Naive thymus-derived CD4-positive, alpha-beta T cell (primary cell): ENCODE data around the gene ANKRD30B. TPM values are rescaled to one million over a fixed set of nuclear protein-coding genes. Genes with fewer than 3 reads are reported as not detected.
"Not testable (repeated sequence)": the region's sequence is repeated elsewhere in the genome, so short reads cannot be mapped to it uniquely, and the experiment has no call there.

ENCODE experiments used
- ATAC-seq: fragments of 150-1000 bp; cut with Tn5 transposase; 2 replicates; pipeline ENCODE4 v1.10.0; 2021; ENCODE audit warnings: mild to moderate bottlenecking, moderate library complexity
- CTCF ChIA-PET: fragments of 350-600 bp; sonication (Branson Sonifier 250); formaldehyde crosslinking; loops from one replicate; lab custom pipeline; 2021; ENCODE audit warnings: antibody characterized with exemption; lab: Charles Lee
- POLR2A ChIA-PET: fragments of 350-600 bp; sonication (Branson Sonifier 250); formaldehyde crosslinking; loops from one replicate; lab custom pipeline; 2021; ENCODE audit warnings: antibody characterized with exemption, inconsistent platforms; lab: Charles Lee
- DNase-seq, 9 donors: peaks; one replicate each; pipeline versions ENCODE4 v3.0.0 to v3.0.0-alpha.2; 2020 to 2022; ENCODE audit warnings: mixed read lengths in 1 of 9
- H3K27ac ChIP-seq: one replicate; pipeline ENCODE4 v1.7.0; 2013; ENCODE audit warnings: mild to moderate bottlenecking, low read depth, low read length, moderate library complexity
- H3K27me3 ChIP-seq, 2 donors: one replicate each; pipeline ENCODE4 v1.7.0; 2013; ENCODE audit warnings: low read length in 2 of 2, mild to moderate bottlenecking in 2 of 2, moderate library complexity in 2 of 2; ENCODE audit not compliant: control insufficient read depth in 2 of 2, insufficient read depth in 2 of 2
- H3K36me3 ChIP-seq, 3 experiments: 1 replicate in 2 of 3; 2 replicates in 1 of 3; pipeline ENCODE4 v1.7.0; 2013; ENCODE audit warnings: low read length in 3 of 3, mild to moderate bottlenecking in 3 of 3, moderate library complexity in 1 of 3; ENCODE audit not compliant: insufficient read depth in 3 of 3, control insufficient read depth in 2 of 3
- H3K4me1 ChIP-seq, 2 donors: one replicate each; pipeline ENCODE4 v1.7.0; 2013; ENCODE audit warnings: low read length in 2 of 2, mild to moderate bottlenecking in 2 of 2, moderate library complexity in 1 of 2; ENCODE audit not compliant: control insufficient read depth in 2 of 2, insufficient read depth in 2 of 2
- H3K4me3 ChIP-seq: 2 replicates; pipeline ENCODE4 v1.7.0; 2013; ENCODE audit warnings: mild to moderate bottlenecking, low read length
- H3K9me3 ChIP-seq, 3 experiments: 1 replicate in 2 of 3; 2 replicates in 1 of 3; pipeline ENCODE4 v1.7.0; 2013; ENCODE audit warnings: low read length in 3 of 3; ENCODE audit not compliant: control insufficient read depth in 2 of 3
- H3K27ac Mint-ChIP-seq, 9 donors: one replicate each; pipeline ENCODE4 v1.8.0; 2020 to 2022; ENCODE audit warnings: mixed read lengths in 9 of 9, mild to moderate bottlenecking in 8 of 9, moderate library complexity in 5 of 9, inconsistent platforms in 2 of 9
- H3K27me3 Mint-ChIP-seq, 5 donors: one replicate each; pipeline ENCODE4 v1.8.0; 2021 to 2022; ENCODE audit warnings: mixed read lengths in 5 of 5, mild to moderate bottlenecking in 1 of 5
- H3K36me3 Mint-ChIP-seq, 5 donors: one replicate each; pipeline ENCODE4 v1.8.0; 2020 to 2022; ENCODE audit warnings: mixed read lengths in 5 of 5, mild to moderate bottlenecking in 3 of 5, inconsistent platforms in 1 of 5
- H3K4me1 Mint-ChIP-seq, 7 donors: one replicate each; pipeline ENCODE4 v1.8.0; 2020 to 2022; ENCODE audit warnings: mixed read lengths in 7 of 7, mild to moderate bottlenecking in 3 of 7, inconsistent platforms in 1 of 7
- H3K4me3 Mint-ChIP-seq, 10 donors: one replicate each; pipeline ENCODE4 v1.8.0; 2020 to 2022; ENCODE audit warnings: mild to moderate bottlenecking in 10 of 10, mixed read lengths in 10 of 10, moderate library complexity in 6 of 10, inconsistent platforms in 2 of 10
- H3K9me3 Mint-ChIP-seq, 11 donors: one replicate each; pipeline ENCODE4 v1.8.0; 2020 to 2022; ENCODE audit warnings: mixed read lengths in 11 of 11, mild to moderate bottlenecking in 4 of 11, inconsistent platforms in 1 of 11, moderate library complexity in 1 of 11
- intact Hi-C, 2 donors: fragments of 100-400 bp; cut with micrococcal nuclease; formaldehyde crosslinking; loops; one replicate each; pipeline ENCODE4 v1.15.1; 2023
- microRNA-seq: library from miRNA; unstranded; fragments of <30 nt; microRNA quantifications from one replicate; pipeline ENCODE4 v1.2.0, GENCODE V29; 2022; ENCODE audit warnings: borderline microRNAs expressed
- polyA plus RNA-seq, 2 donors: library from polyadenylated mRNA; unstranded; fragments of 300-500 nt; fragmentation: Illumina TruSeq; gene quantifications; one replicate each; pipeline ENCODE4 v1.2.3, GENCODE V29; 2021
- total RNA-seq, 6 experiments: library from RNA in 5 of 6; stranded (reverse) in 5 of 6; gene quantifications; 1 replicate in 5 of 6; 2 replicates in 1 of 6; pipeline ENCODE4 v1.2.3 and lab custom pipeline; 2021 to 2026

Gene ANKRD30B
- total and polyA plus RNA-seq, 7 experiments from 2014 or later, result not detected

- DNase-seq, POLR2A ChIA-PET, H3K9me3 ChIP-seq, H3K4me1 ChIP-seq, ATAC-seq, H3K27ac Mint-ChIP-seq, intact Hi-C loops, H3K27me3 ChIP-seq, H3K9me3 Mint-ChIP-seq, H3K4me3 ChIP-seq, H3K27me3 Mint-ChIP-seq, H3K27ac ChIP-seq, H3K36me3 ChIP-seq, H3K4me3 Mint-ChIP-seq, CTCF ChIA-PET, H3K36me3 Mint-ChIP-seq, H3K4me1 Mint-ChIP-seq: not testable (repeated sequence)
Observed at GRCh38 chr18:14878826-14879225, 130.9 kb downstream of the ANKRD30B start.

GRCh38 chr18:14900435-14900834, 152.5 kb downstream of the ANKRD30B start:
- ChIA-PET CTCF (no interaction called here), POLR2A (no interaction called here)
- Mint-ChIP-seq H3K27me3 (no peaks in the 10 kb centered on the region), H3K9me3 (peaks cover 0 to 3% (median 0%) of the 10 kb centered on the region in 11 donors), H3K4me1 (no peaks in the 10 kb centered on the region), H3K4me3 (no peak overlapping the region), H3K36me3 (no peaks in the 10 kb centered on the region), H3K27ac (no peak overlapping the region)
- no peaks in the 10 kb centered on the region for H3K9me3 ChIP-seq
- H3K4me3 ChIP-seq, result no peak overlapping the region
- H3K36me3 ChIP-seq, result no peaks in the 10 kb centered on the region
- intact Hi-C loops, result no loop called here
- no peak overlapping the region for H3K27ac ChIP-seq
- no peak for ATAC-seq
- no peaks in the 10 kb centered on the region for H3K4me1 ChIP-seq
- no peak for DNase-seq
- no peaks in the 10 kb centered on the region for H3K27me3 ChIP-seq

Small RNAs within 50 kb of the gene (microRNA-seq; reads per million reads assigned to microRNA genes)
- not detected for gene MIR3156-2

Other genes starting within 250 kb of the ANKRD30B start
- not detected for gene POTEC, start 204.6 kb upstream of the ANKRD30B start, total RNA-seq
- gene POTEC, start 204.6 kb upstream of the ANKRD30B start, polyA plus RNA-seq, result not detected